ENCODE data around the gene RIOK3.
"Not testable (repeated sequence)": the region's sequence is repeated elsewhere in the genome, so short reads cannot be mapped to it uniquely, and the experiment has no call there.

Gene RIOK3

DNA sequence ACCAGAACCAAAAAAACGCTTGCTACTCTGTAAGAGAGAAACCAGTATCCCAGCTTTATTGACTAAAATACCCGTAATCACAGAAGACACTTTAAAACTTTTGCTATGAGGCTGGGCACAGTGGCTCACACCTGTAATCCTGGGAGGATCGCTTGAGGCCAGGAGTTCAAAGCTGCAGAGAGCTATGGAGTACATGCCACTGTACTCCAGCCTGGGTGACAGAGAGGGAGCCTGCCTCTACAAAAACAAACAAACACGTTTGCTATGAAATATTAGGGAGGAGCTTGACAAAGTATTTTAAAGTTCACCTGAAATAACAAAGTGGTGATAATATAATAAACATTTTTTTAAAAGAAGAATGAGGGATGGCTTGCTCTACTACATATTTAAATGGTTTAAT, 28.5 kb upstream of the RIOK3 start (continued):
- TF ChIP-seq CREB5 (CRISPR knock-in tag; IDR thresholded peaks at IDR 0.05; ENCODE audit: low read depth): no peak
- no peak for TF ChIP-seq BACH2 (CRISPR knock-in tag; IDR thresholded peaks at IDR 0.05; ENCODE audit: borderline replicate concordance)

- no peak for ATAC-seq
- no peak for TF ChIP-seq GLIS3 (CRISPR knock-in tag; IDR thresholded peaks at IDR 0.05)
- no peak for TF ChIP-seq ESRRG (CRISPR knock-in tag; IDR thresholded peaks at IDR 0.05)
- no peak for TF ChIP-seq ISL1 (CRISPR knock-in tag; IDR thresholded peaks at IDR 0.05)
- TF ChIP-seq PPARA (CRISPR knock-in tag; IDR thresholded peaks at IDR 0.05; ENCODE audit: borderline replicate concordance): no peak
- TF ChIP-seq ARNTL (CRISPR knock-in tag; IDR thresholded peaks at IDR 0.05; ENCODE audit: borderline replicate concordance, low read depth): no peak
- no peak for TF ChIP-seq ZC3H10 (CRISPR knock-in tag; IDR thresholded peaks at IDR 0.05)
- no peak for TF ChIP-seq ZNF8 (CRISPR knock-in tag; IDR thresholded peaks at IDR 0.05)
- TF ChIP-seq CREB5 (CRISPR knock-in tag; IDR thresholded peaks at IDR 0.05; ENCODE audit: low read depth): no peak
Observed at GRCh38 chr18:23428821-23429220, 24.3 kb upstream of the RIOK3 start.

GRCh38 chr18:23429538-23429937, 23.5 kb upstream of the RIOK3 start:
- ATAC-seq: not testable (repeated sequence)

- ATAC-seq: no peak
- TF ChIP-seq GLIS3 (CRISPR knock-in tag; IDR thresholded peaks at IDR 0.05) (no peak), ZC3H10 (CRISPR knock-in tag; IDR thresholded peaks at IDR 0.05) (no peak), ZNF565 (CRISPR knock-in tag; conservative IDR thresholded peaks at IDR 0.05; ENCODE audit: low read depth) (no peak), ZNF8 (CRISPR knock-in tag; IDR thresholded peaks at IDR 0.05) (no peak), BACH2 (CRISPR knock-in tag; IDR thresholded peaks at IDR 0.05; ENCODE audit: borderline replicate concordance) (no peak), ZFP30 (CRISPR knock-in tag; IDR thresholded peaks at IDR 0.05) (no peak), TCF4 (CRISPR knock-in tag; IDR thresholded peaks at IDR 0.05; ENCODE audit: borderline replicate concordance) (no peak), ARNTL (CRISPR knock-in tag; IDR thresholded peaks at IDR 0.05; ENCODE audit: borderline replicate concordance, low read depth) (no peak), TOX (CRISPR knock-in tag; IDR thresholded peaks at IDR 0.05; ENCODE audit: borderline replicate concordance) (no peak), PATZ1 (CRISPR knock-in tag; IDR thresholded peaks at IDR 0.05; ENCODE audit: borderline replicate concordance) (no peak), OSR1 (CRISPR knock-in tag; IDR thresholded peaks at IDR 0.05) (no peak), ISL1 (CRISPR knock-in tag; IDR thresholded peaks at IDR 0.05) (no peak), ZFP3 (CRISPR knock-in tag; IDR thresholded peaks at IDR 0.05) (no peak)
- TF ChIP-seq, protein P1, sequence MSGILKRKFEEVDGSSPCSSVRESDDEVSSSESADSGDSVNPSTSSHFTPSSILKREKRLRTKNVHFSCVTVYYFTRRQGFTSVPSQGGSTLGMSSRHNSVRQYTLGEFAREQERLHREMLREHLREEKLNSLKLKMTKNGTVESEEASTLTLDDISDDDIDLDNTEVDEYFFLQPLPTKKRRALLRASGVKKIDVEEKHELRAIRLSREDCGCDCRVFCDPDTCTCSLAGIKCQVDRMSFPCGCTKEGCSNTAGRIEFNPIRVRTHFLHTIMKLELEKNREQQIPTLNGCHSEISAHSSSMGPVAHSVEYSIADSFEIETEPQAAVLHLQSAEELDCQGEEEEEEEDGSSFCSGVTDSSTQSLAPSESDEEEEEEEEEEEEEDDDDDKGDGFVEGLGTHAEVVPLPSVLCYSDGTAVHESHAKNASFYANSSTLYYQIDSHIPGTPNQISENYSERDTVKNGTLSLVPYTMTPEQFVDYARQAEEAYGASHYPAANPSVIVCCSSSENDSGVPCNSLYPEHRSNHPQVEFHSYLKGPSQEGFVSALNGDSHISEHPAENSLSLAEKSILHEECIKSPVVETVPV (CRISPR knock-in tag; IDR thresholded peaks at IDR 0.05): no peak
- TF ChIP-seq, protein P2, sequence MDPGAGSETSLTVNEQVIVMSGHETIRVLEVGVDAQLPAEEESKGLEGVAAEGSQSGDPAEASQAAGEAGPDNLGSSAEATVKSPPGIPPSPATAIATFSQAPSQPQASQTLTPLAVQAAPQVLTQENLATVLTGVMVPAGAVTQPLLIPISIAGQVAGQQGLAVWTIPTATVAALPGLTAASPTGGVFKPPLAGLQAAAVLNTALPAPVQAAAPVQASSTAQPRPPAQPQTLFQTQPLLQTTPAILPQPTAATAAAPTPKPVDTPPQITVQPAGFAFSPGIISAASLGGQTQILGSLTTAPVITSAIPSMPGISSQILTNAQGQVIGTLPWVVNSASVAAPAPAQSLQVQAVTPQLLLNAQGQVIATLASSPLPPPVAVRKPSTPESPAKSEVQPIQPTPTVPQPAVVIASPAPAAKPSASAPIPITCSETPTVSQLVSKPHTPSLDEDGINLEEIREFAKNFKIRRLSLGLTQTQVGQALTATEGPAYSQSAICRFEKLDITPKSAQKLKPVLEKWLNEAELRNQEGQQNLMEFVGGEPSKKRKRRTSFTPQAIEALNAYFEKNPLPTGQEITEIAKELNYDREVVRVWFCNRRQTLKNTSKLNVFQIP (CRISPR knock-in tag; IDR thresholded peaks at IDR 0.05; ENCODE audit: borderline replicate concordance, low read depth): no peak
Observed at GRCh38 chr18:23433360-23433759, 19.7 kb upstream of the RIOK3 start.

GRCh38 chr18:23437357-23438045, 15.6 kb upstream of the RIOK3 start:
- TF ChIP-seq ISL1 (CRISPR knock-in tag; IDR thresholded peaks at IDR 0.05): no peak
- 0 out of 2 replicates have a peak, but pooled peaks have one; percentile 30 for TF ChIP-seq TSHZ2 (CRISPR knock-in tag; IDR thresholded peaks at IDR 0.05)
- ATAC-seq: peak; percentile 99
